T-helper 9 cell (primary cell): Measurements from ENCODE around the gene ARHGAP20.

Source experiments
- DNase-seq: peaks from one replicate; pipeline ENCODE4 v3.0.0-alpha.2; 2020
- total RNA-seq, 2 donors: gene quantifications; one replicate each; lab custom pipeline; 2026; lab: John Stamatoyannopoulos, UW

ARHGAP20 gene
- 0 to 0.14 reads per million in 2 donors for total RNA-seq

GRCh38 chr11:110711776-110712658 lies at the start of gene ARHGAP20:
TSS of gene ARHGAP20 (minus strand) at chr11:110712437. CDS start at chr11:110712231, 206 bp downstream.
- DNase-seq, result no peak

- no peak for DNase-seq
Observed at GRCh38 chr11:110761991-110762390, 49.8 kb upstream of the ARHGAP20 start.

- no peak for DNase-seq
Observed at GRCh38 chr11:110761131-110761530, 48.9 kb upstream of the ARHGAP20 start.

GRCh38 chr11:110759972-110760381 lies 47.7 kb upstream of the ARHGAP20 start:
- DNase-seq, result no peak

- no peak for DNase-seq
Observed at GRCh38 chr11:110757962-110758755, 45.9 kb upstream of the ARHGAP20 start.

GRCh38 chr11:110757066-110757465 lies 44.8 kb upstream of the ARHGAP20 start:
- DNase-seq, result no peak

- DNase-seq, result no peak
Observed at GRCh38 chr11:110755941-110756340, 43.7 kb upstream of the ARHGAP20 start.

GRCh38 chr11:110752890-110753289 lies 40.7 kb upstream of the ARHGAP20 start:
- DNase-seq, result no peak

- no peak for DNase-seq
Observed at GRCh38 chr11:110750100-110750499, 37.9 kb upstream of the ARHGAP20 start.

- DNase-seq, result no peak
Observed at GRCh38 chr11:110747531-110747930, 35.3 kb upstream of the ARHGAP20 start.

- no peak for DNase-seq
Observed at GRCh38 chr11:110738641-110739040, 26.4 kb upstream of the ARHGAP20 start.

GRCh38 chr11:110737593-110737992 lies 25.4 kb upstream of the ARHGAP20 start:
- no peak for DNase-seq

- no peak for DNase-seq
Observed at GRCh38 chr11:110736171-110736553, 23.9 kb upstream of the ARHGAP20 start.

GRCh38 chr11:110735455-110736170 lies 23.4 kb upstream of the ARHGAP20 start:
- no peak for DNase-seq

GRCh38 chr11:110734790-110735189 lies 22.6 kb upstream of the ARHGAP20 start:
- DNase-seq, result no peak

- DNase-seq, result no peak
Observed at GRCh38 chr11:110730773-110731172, 18.5 kb upstream of the ARHGAP20 start.

GRCh38 chr11:110728883-110729282 lies 16.6 kb upstream of the ARHGAP20 start:
- DNase-seq, result no peak

GRCh38 chr11:110728476-110728875 lies 16.2 kb upstream of the ARHGAP20 start:
- DNase-seq, result no peak

GRCh38 chr11:110724358-110724757 lies 12.1 kb upstream of the ARHGAP20 start:
- no peak for DNase-seq

GRCh38 chr11:110720431-110721275 lies 8.4 kb upstream of the ARHGAP20 start:
- no peak for DNase-seq

GRCh38 chr11:110716361-110716760 lies 4.1 kb upstream of the ARHGAP20 start:
- DNase-seq, result no peak

- DNase-seq, result no peak
Observed at GRCh38 chr11:110715541-110715940, 3.3 kb upstream of the ARHGAP20 start.
